Loucy (cell line): ENCODE data around the gene CNKSR1.

Source experiments
- H2AFZ ChIP-seq: fragments of 200-600 bp; sonication (generic); 2 replicates; pipeline ENCODE4 v1.6.0; 2016; ENCODE audit warnings: antibody characterized with exemption, mild to moderate bottlenecking, low read length, moderate library complexity
- H3F3A ChIP-seq: fragments of 200-600 bp; 2 replicates; pipeline ENCODE4 v1.6.0; 2016; ENCODE audit warnings: antibody characterized with exemption, low read depth, mild to moderate bottlenecking
- H3K27me3 ChIP-seq: fragments of 200-600 bp; sonication (generic); 2 replicates; pipeline ENCODE4 v1.6.1; 2014; ENCODE audit warnings: low read length, mild to moderate bottlenecking; ENCODE audit not compliant: insufficient read depth, poor library complexity, severe bottlenecking
- H3K36me3 ChIP-seq: fragments of 200-600 bp; sonication (generic); 2 replicates; pipeline ENCODE4 v1.6.1; 2016; ENCODE audit warnings: low read length; ENCODE audit not compliant: insufficient read depth
- H3K4me1 ChIP-seq: fragments of 200-600 bp; sonication (generic); 2 replicates; pipeline ENCODE4 v1.5.1; 2014; ENCODE audit warnings: low read length, mild to moderate bottlenecking; ENCODE audit not compliant: insufficient read depth, poor library complexity, severe bottlenecking
- H3K4me2 ChIP-seq: fragments of 200-600 bp; sonication (generic); 2 replicates; pipeline ENCODE4 v1.6.0; 2014; ENCODE audit warnings: antibody characterized with exemption, low read length, low read depth, mild to moderate bottlenecking; ENCODE audit not compliant: poor library complexity, severe bottlenecking
- H3K4me3 ChIP-seq: fragments of 200-600 bp; sonication (generic); 2 replicates; pipeline ENCODE4 v1.5.1; 2014; ENCODE audit warnings: low read length, mild to moderate bottlenecking, mixed read lengths; ENCODE audit not compliant: poor library complexity, severe bottlenecking
- H3K79me2 ChIP-seq: fragments of 200-600 bp; sonication (generic); 2 replicates; pipeline ENCODE4 v1.6.1; 2014; ENCODE audit warnings: low read length; ENCODE audit not compliant: insufficient read depth
- H3K9ac ChIP-seq: fragments of 200-600 bp; sonication (generic); 2 replicates; pipeline ENCODE4 v1.6.0; 2014; ENCODE audit warnings: mild to moderate bottlenecking, low read depth, low read length, moderate library complexity; ENCODE audit not compliant: poor library complexity, severe bottlenecking
- H3K9me2 ChIP-seq: fragments of 200-600 bp; sonication (generic); replicated peaks from 2 replicates; pipeline ENCODE4 v1.6.1; 2016; ENCODE audit warnings: low read depth, low read length, mixed read lengths
- H3K9me3 ChIP-seq: fragments of 200-600 bp; sonication (generic); 2 replicates; pipeline ENCODE4 v1.6.1; 2014; ENCODE audit warnings: mild to moderate bottlenecking, antibody characterized with exemption, low read length, low read depth; ENCODE audit not compliant: insufficient read depth
- H4K20me1 ChIP-seq: fragments of 200-600 bp; sonication (generic); 2 replicates; pipeline ENCODE4 v1.6.0; 2014; ENCODE audit warnings: antibody characterized with exemption, low read length, mild to moderate bottlenecking; ENCODE audit not compliant: insufficient read depth, poor library complexity, severe bottlenecking
- EZH2phosphoT487 ChIP-seq: fragments of 200-600 bp; IDR thresholded peaks from 2 replicates; pipeline ENCODE4 v1.6.1; 2018; ENCODE audit warnings: antibody characterized with exemption, mild to moderate bottlenecking, moderate library complexity, borderline replicate concordance
- TF ChIP-seq, protein P1 (sequence below): fragments of 200-600 bp; sonication (generic); conservative IDR thresholded peaks from 2 replicates; pipeline ENCODE4 v1.5.1; 2014; ENCODE audit warnings: mild to moderate bottlenecking, antibody characterized with exemption, low read length

CNKSR1 gene, protein sequence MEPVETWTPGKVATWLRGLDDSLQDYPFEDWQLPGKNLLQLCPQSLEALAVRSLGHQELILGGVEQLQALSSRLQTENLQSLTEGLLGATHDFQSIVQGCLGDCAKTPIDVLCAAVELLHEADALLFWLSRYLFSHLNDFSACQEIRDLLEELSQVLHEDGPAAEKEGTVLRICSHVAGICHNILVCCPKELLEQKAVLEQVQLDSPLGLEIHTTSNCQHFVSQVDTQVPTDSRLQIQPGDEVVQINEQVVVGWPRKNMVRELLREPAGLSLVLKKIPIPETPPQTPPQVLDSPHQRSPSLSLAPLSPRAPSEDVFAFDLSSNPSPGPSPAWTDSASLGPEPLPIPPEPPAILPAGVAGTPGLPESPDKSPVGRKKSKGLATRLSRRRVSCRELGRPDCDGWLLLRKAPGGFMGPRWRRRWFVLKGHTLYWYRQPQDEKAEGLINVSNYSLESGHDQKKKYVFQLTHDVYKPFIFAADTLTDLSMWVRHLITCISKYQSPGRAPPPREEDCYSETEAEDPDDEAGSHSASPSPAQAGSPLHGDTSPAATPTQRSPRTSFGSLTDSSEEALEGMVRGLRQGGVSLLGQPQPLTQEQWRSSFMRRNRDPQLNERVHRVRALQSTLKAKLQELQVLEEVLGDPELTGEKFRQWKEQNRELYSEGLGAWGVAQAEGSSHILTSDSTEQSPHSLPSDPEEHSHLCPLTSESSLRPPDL

DNA sequence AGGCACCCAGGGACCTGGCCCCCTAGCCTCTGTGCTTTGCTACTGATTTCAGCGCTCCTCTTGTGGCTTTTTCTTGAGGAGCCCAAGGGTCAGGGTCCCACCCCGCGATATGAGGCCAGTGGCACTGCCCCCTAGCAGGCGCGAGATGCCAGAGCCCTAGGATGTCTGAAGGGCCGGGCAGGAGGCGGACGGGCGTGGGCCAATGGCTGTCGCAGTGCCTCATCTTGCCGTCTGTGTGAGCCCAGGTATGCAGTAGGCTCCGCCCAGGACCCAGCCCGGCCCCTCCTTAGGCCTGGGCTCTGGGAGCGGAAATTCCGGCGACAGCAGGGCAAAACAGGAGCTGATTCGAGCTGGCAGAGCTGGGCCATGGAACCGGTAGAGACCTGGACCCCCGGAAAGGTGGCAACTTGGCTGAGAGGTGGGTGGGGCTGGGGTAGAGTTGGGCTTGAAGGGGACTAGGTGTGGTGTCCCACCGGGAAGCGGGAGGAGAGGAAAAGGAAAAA lies at the start of gene CNKSR1:
Gene CNKSR1 (plus strand): TSS at position 310 of the 503 bp plus-strand sequence. CDS start 57 bp downstream, at position 367.
- no peak within 1 kb of the TSS for H3K4me3 ChIP-seq
- no peaks in the 10 kb centered on the region for H3K79me2 ChIP-seq
- no peaks in the 10 kb centered on the region for H3K27me3 ChIP-seq
- no peak within 1 kb of the TSS for H3K9ac ChIP-seq
- H3K9me3 ChIP-seq: no peaks in the 10 kb centered on the region
- 0 out of 2 replicates have a peak, but pooled peaks cover 3% of the 10 kb centered on the region for H3F3A ChIP-seq
- no peak within 1 kb of the TSS for H3K4me2 ChIP-seq
- H3K4me1 ChIP-seq: no peaks in the 10 kb centered on the region
- H4K20me1 ChIP-seq: no peaks in the 10 kb centered on the region
- no peaks in the 10 kb centered on the region for H3K9me2 ChIP-seq
- no peak for TF ChIP-seq EZH2phosphoT487
- TF ChIP-seq, protein P1, sequence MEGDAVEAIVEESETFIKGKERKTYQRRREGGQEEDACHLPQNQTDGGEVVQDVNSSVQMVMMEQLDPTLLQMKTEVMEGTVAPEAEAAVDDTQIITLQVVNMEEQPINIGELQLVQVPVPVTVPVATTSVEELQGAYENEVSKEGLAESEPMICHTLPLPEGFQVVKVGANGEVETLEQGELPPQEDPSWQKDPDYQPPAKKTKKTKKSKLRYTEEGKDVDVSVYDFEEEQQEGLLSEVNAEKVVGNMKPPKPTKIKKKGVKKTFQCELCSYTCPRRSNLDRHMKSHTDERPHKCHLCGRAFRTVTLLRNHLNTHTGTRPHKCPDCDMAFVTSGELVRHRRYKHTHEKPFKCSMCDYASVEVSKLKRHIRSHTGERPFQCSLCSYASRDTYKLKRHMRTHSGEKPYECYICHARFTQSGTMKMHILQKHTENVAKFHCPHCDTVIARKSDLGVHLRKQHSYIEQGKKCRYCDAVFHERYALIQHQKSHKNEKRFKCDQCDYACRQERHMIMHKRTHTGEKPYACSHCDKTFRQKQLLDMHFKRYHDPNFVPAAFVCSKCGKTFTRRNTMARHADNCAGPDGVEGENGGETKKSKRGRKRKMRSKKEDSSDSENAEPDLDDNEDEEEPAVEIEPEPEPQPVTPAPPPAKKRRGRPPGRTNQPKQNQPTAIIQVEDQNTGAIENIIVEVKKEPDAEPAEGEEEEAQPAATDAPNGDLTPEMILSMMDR: no peak
- no peak within 1 kb of the TSS for H2AFZ ChIP-seq
- H3K36me3 ChIP-seq: no peaks in the 10 kb centered on the region

DNA sequence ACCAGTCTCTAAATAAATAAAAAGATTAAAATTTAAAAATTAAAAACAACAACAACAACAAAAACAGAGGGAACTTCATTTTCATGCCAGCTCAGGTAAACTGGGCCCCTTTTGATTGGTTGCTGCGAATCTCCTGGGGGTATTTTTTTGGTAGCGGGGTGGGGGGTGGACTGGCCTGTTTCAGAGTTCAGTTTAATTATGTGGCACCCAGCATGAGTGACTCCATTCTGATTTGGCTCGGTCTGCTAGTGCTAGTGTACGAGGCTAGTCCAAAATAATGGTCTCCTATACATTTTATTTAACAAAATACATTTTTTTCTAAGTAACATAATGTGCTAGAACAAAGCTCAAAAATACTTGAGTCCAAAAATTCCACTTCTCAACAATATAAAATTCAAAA lies 47.5 kb upstream of the CNKSR1 start:
- Histone ChIP-seq H3K9me3 (no peaks in the 10 kb centered on the region; the same call in 1 of the 2 replicates), H4K20me1 (no peaks in the 10 kb centered on the region), H3K4me1 (peaks cover 53% of the 10 kb centered on the region), H3K36me3 (no peaks in the 10 kb centered on the region), H3K4me2 (no peak overlapping the region), H3K9me2 (no peaks in the 10 kb centered on the region), H3K9ac (peak overlapping the region; percentile 96), H3K4me3 (no peak overlapping the region), H3K27me3 (no peaks in the 10 kb centered on the region), H3F3A (peaks cover 18% of the 10 kb centered on the region), H3K79me2 (peaks cover 29% of the 10 kb centered on the region), H2AFZ (no peak overlapping the region)
- TF ChIP-seq, protein P1: no peak
- TF ChIP-seq EZH2phosphoT487: no peak

DNA sequence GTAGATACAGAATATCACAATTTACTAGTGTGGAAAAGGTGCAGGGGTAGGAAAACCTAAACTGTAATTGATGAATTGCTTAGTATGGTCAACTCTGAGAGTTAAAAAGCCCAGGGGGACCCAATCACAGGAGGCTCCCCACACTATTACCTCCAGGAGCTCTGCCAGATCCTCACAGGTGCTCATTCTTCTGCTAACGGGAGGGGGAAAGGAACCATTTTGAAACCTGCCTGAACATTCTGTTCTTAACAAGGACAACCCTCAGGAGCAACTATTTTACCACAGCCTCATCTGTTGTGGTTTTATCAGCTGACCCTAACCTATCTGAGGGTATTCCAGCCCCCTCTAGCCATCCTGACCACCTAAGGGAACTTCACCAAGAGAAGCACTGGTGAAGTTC lies 46.6 kb upstream of the CNKSR1 start:
- TF ChIP-seq, protein P1: no peak
- no peak for TF ChIP-seq EZH2phosphoT487
- H3F3A ChIP-seq: peaks cover 16% of the 10 kb centered on the region
- no peaks in the 10 kb centered on the region; the same call in 1 of the 2 replicates for H3K9me3 ChIP-seq
- peaks cover 44% of the 10 kb centered on the region for H3K4me1 ChIP-seq
- H3K4me2 ChIP-seq: peak overlapping the region; percentile 31
- no peaks in the 10 kb centered on the region for H4K20me1 ChIP-seq
- H3K9me2 ChIP-seq: no peaks in the 10 kb centered on the region
- peak overlapping the region; percentile 55 for H2AFZ ChIP-seq
- no peaks in the 10 kb centered on the region for H3K36me3 ChIP-seq
- H3K79me2 ChIP-seq: peaks cover 20% of the 10 kb centered on the region
- H3K4me3 ChIP-seq: no peak overlapping the region
- no peaks in the 10 kb centered on the region for H3K27me3 ChIP-seq
- H3K9ac ChIP-seq: peak overlapping the region; percentile 28
